Activated T-cell treated with anti-CD3 and anti-CD28 coated beads, Interleukin-2, amount 50 U/mL, for 4 hours (primary cell): ENCODE results near the gene POMGNT2. TPM values are rescaled to one million over a fixed set of nuclear protein-coding genes. Genes with fewer than 3 reads are reported as not detected.

Experiments
- ATAC-seq, 2 donors: fragments of 200-7000 bp; cut with Tn5 transposase; one replicate each; pipeline ENCODE4 v1.10.0; 2021
- DNase-seq: peaks from one replicate; pipeline ENCODE4 v3.0.0-alpha.2; 2020
- H3K27me3 Mint-ChIP-seq: one replicate; pipeline ENCODE4 v1.8.0; 2021; ENCODE audit warnings: low read depth, mixed read lengths
- H3K36me3 Mint-ChIP-seq: one replicate; pipeline ENCODE4 v1.8.0; 2022; ENCODE audit warnings: mixed read lengths; ENCODE audit not compliant: insufficient read depth
- H3K4me1 Mint-ChIP-seq: one replicate; pipeline ENCODE4 v1.8.0; 2021; ENCODE audit warnings: low read depth, mixed read lengths
- H3K4me3 Mint-ChIP-seq: one replicate; pipeline ENCODE4 v1.8.0; 2021; ENCODE audit warnings: mild to moderate bottlenecking, moderate library complexity, mixed read lengths
- H3K9me3 Mint-ChIP-seq: one replicate; pipeline ENCODE4 v1.8.0; 2021; ENCODE audit warnings: mixed read lengths
- total RNA-seq, 3 donors: library from RNA; stranded (reverse); gene quantifications; one replicate each; pipeline ENCODE4 v1.2.1, GENCODE V29; 2021

Gene POMGNT2
- total RNA-seq, 3 donors from 2014 or later = 10.0 to 10.6 (median 10.4) TPM

DNA sequence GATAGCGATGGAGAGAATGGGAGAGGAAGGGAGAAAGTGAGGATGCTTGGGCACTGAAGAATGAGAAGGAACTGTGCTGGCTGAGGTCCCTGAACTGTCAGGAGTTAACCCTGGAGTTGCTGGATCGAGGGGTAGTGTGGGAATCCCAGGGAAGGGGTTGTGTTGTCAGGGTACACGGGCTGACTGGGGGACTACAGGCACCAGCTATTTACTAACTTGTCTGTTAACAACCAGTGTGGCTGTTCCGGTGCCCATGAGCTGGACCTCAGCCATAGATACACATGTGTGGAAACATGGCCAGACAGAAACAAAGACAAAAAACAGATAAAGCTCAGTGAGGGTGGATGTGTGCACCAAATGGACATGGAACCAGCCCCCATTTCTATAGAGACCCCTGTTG is 71.7 kb downstream of the POMGNT2 start:
- ATAC-seq (no peak), DNase-seq (no peak)
- H3K4me1 Mint-ChIP-seq = peaks cover 25% of the 10 kb centered on the region
- no peaks in the 10 kb centered on the region for H3K27me3 Mint-ChIP-seq
- H3K4me3 Mint-ChIP-seq = no peak overlapping the region
- no peaks in the 10 kb centered on the region for H3K9me3 Mint-ChIP-seq
- H3K36me3 Mint-ChIP-seq = no peaks in the 10 kb centered on the region

DNA sequence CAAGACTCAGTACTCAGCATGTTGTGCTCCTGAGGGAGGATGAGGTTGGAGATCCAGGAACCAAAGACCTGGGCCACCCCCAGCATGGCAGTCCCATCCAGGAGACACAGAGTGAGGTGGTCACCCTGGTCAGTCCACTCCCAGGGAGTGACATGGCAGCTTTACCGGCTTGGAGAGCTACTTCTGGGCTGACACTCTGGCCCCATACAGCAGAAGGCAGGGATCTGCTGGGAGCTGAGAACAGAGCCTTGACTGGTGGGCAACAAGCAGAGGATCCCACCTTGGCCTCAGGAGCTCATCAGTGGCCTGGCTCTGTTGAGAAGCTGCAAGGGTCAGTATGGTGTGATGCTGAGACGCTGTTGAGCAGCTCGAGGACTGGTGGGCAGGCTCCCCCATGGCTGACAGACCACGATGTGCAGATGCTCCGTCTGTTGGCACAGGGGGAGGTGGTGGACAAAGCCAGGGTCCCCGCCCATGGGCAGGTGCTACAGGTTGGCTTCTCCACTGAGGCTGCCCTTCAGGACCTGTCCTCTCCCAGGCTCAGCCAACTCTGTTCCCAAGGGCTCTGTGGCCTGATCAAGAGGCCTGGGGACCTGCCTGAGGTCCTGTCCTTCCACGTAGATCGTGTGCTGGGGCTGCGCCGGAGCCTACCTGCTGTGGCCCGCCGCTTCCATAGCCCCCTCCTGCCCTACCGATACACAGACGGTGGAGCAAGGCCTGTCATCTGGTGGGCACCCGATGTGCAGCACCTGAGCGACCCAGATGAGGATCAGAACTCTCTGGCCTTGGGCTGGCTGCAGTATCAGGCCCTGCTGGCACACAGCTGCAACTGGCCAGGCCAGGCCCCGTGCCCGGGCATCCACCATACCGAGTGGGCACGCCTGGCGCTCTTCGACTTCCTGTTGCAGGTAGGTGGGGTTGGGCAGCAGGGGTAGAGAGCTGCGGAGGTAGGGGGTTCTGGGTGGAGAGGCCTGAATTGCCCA is 72.9 kb downstream of the POMGNT2 start:
- Mint-ChIP-seq H3K36me3 (no peaks in the 10 kb centered on the region), H3K9me3 (no peaks in the 10 kb centered on the region), H3K4me1 (peaks cover 16% of the 10 kb centered on the region), H3K27me3 (no peaks in the 10 kb centered on the region), H3K4me3 (no peak overlapping the region)
- no peak for ATAC-seq
- DNase-seq = no peak

DNA sequence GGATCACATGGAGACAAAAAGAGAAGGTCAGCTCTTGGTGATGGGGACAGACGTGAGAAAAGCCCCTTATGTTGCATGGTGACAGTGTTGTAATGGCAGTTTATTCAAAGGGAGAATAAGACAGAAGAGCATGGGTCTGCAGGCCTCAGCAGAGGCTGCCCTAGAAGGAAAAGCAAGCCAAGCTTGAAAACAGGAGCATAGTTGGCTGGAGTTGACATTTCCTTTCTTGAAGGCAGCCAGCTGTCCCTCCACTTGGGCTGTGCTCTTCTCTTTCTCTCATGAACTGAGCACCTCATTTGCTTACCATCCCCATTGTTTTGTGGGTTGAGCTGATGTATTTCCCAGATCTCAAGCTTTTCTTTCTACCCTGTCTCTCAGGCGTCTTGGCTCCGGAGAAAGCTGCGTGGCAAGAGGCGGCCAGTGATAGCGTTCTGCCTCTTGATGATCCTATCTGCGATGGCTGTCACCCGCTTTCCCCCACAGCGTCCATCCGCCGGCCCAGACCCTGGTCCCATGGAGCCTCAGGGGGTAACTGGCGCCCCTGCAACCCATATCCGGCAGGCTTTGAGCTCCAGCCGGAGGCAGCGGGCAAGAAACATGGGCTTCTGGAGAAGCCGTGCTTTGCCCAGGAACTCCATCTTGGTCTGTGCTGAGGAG is 73.9 kb downstream of the POMGNT2 start:
- ATAC-seq = no peak
- peaks cover 11% of the 10 kb centered on the region for H3K4me1 Mint-ChIP-seq
- H3K27me3 Mint-ChIP-seq = no peaks in the 10 kb centered on the region
- H3K9me3 Mint-ChIP-seq = no peaks in the 10 kb centered on the region
- no peak for DNase-seq
- H3K36me3 Mint-ChIP-seq = no peaks in the 10 kb centered on the region
- H3K4me3 Mint-ChIP-seq = no peak overlapping the region

DNA sequence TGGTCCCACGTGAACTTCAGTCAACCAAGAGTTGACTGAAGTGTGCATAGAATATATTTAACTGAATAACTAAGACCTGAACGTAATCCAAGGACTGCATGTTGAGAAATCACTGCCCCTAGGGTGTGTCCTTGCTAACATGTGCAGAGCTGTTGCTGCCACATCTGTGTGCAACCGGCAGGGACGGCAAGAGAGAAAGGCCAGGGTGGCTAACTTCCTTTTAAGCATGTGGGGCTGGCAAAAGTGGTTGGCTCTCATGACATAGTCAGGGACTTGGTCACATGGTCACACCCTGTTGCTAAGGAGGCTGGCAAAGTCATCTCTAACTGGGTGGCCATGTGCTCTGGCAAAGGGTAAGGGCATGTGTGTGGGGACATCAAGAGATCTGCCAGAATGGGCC is 74.4 kb downstream of the POMGNT2 start:
- Mint-ChIP-seq H3K36me3 (no peaks in the 10 kb centered on the region), H3K4me3 (no peak overlapping the region), H3K4me1 (peaks cover 8% of the 10 kb centered on the region), H3K27me3 (no peaks in the 10 kb centered on the region), H3K9me3 (no peaks in the 10 kb centered on the region)
- ATAC-seq (no peak), DNase-seq (no peak)

DNA sequence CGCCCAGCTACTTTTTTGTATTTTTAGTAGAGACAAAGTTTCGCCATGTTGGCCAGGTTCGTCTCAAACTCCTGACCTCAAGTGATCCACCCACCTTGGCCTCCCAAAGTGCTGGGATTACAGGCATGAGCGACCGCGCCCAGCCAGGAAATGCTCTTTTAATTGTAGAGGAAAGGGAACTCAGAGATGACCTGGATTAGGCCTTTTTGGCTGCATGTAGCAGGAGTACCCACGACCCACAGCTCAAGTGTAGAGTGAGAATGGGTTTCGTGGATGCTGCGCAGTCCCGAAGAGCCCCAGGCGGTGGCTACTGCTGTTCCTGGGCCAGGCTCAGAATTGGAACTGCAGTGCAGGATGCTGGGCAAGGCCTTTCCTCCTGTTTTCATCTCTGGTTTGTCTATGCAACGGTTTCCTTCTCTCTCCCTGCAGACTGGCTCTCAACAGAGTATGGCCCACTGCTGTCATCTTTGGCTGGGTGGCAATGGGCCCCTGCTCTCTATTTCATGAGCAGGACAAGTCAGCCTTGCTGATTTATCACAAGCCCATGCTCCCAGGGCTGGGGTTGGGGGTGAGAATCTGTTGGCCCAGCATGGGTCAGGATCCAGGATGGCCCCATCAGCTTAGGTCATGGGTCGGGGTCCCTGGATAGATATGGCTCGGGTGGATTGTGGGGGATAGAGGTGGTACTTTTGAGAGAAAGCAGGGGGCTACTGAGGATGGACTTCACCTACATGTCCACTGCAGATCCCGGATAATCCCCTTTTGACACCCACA is 75.5 kb downstream of the POMGNT2 start:
- Mint-ChIP-seq H3K4me1 (peaks cover 12% of the 10 kb centered on the region), H3K27me3 (no peaks in the 10 kb centered on the region), H3K9me3 (no peaks in the 10 kb centered on the region), H3K4me3 (no peak overlapping the region), H3K36me3 (no peaks in the 10 kb centered on the region)
- ATAC-seq (no peak), DNase-seq (no peak)

Other genes starting within 250 kb of the POMGNT2 start
- gene CYP8B1, start 230.2 kb downstream of the POMGNT2 start, total RNA-seq = under 1 TPM; 0.05 to 0.10 (median 0.05) TPM
- gene ZNF662, start 199.9 kb downstream of the POMGNT2 start, total RNA-seq = 1 to 10 TPM in 2 of 3 donors, under 1 TPM in 1; 0.33 to 1.4 (median 1.0) TPM
- not detected for gene GASK1A, start 126.8 kb downstream of the POMGNT2 start, total RNA-seq
- gene SNRK, start 180.5 kb upstream of the POMGNT2 start, total RNA-seq = 10 to 100 TPM; 19.6 to 21.3 (median 19.6) TPM